Measurements from ENCODE around the gene PPFIA1. TPM values are rescaled to one million over a fixed set of nuclear protein-coding genes. Genes with fewer than 3 reads are reported as not detected.
A peak's percentile ranks its signal among the peaks of the same experiment; 100 is the strongest.

The PPFIA1 gene
- total RNA-seq, 6 experiments from 2014 or later = 21.1 to 27.0 (median 22.7) TPM

GRCh38 chr11:70281156-70281609, 10.7 kb downstream of the PPFIA1 start:
- H3K27ac ChIP-seq = no peak overlapping the region

GRCh38 chr11:70282012-70282411, 11.5 kb downstream of the PPFIA1 start:
- no peak overlapping the region for H3K4me3 ChIP-seq
- H3K4me1 ChIP-seq = no peaks in the 10 kb centered on the region
- no peaks in the 10 kb centered on the region for H3K9me3 ChIP-seq
- DNase-seq = no peak
- ATAC-seq = no peak
- intact Hi-C loops (cut with DNase I) = no loop called here
- no peaks in the 10 kb centered on the region for H3K27me3 ChIP-seq
- no peak overlapping the region for H3K27ac ChIP-seq
- H3K36me3 ChIP-seq = peaks cover 2 to 26% (median 6%) of the 10 kb centered on the region in 4 donors
- TF ChIP-seq POLR2A (IDR thresholded peaks at IDR 0.05) (no peak), CTCF (IDR thresholded peaks at IDR 0.05) (no peak)
- 100% methylated on average over 1 of the region's 4 CpGs for WGBS (ENCODE audit: insufficient coverage, low coverage, low lambda C conversion rate, missing lambda C conversion rate)

More at GRCh38 chr11:70281156-70281609, 10.7 kb downstream of the PPFIA1 start:
- TF ChIP-seq POLR2A (IDR thresholded peaks at IDR 0.05) (no peak), CTCF (IDR thresholded peaks at IDR 0.05) (no peak)
- DNase-seq = no peak
- Histone ChIP-seq H3K4me1 (no peaks in the 10 kb centered on the region), H3K4me3 (no peak overlapping the region), H3K27me3 (no peaks in the 10 kb centered on the region), H3K36me3 (peaks cover 2 to 24% (median 6%) of the 10 kb centered on the region in 4 donors), H3K9me3 (no peaks in the 10 kb centered on the region)
- peak in 2 of 4 donors; percentile 19 to 35 for ATAC-seq
- intact Hi-C loops (cut with DNase I) = no loop called here
- WGBS (ENCODE audit: insufficient coverage, low coverage, low lambda C conversion rate, missing lambda C conversion rate) = 68% methylated on average over 6 of the region's 7 CpGs

- Histone ChIP-seq H3K4me3 (no peak overlapping the region), H3K4me1 (no peaks in the 10 kb centered on the region), H3K9me3 (no peaks in the 10 kb centered on the region), H3K36me3 (peaks cover 0 to 22% (median 2%) of the 10 kb centered on the region in 4 donors), H3K27me3 (no peaks in the 10 kb centered on the region), H3K27ac (no peak overlapping the region)
- WGBS (ENCODE audit: insufficient coverage, low coverage, low lambda C conversion rate, missing lambda C conversion rate) = 76% methylated on average over 5 of the region's 6 CpGs
- DNase-seq (no peak), ATAC-seq (no peak)
- TF ChIP-seq POLR2A (IDR thresholded peaks at IDR 0.05) (no peak), CTCF (IDR thresholded peaks at IDR 0.05) (no peak)
- intact Hi-C loops (cut with DNase I) = no loop called here
Measured at GRCh38 chr11:70288721-70289120, 18.2 kb downstream of the PPFIA1 start.

- Histone ChIP-seq H3K9me3 (no peaks in the 10 kb centered on the region), H3K36me3 (peaks cover 0 to 17% (median 2%) of the 10 kb centered on the region in 4 donors), H3K27ac (no peak overlapping the region), H3K4me1 (peaks cover 0 to 5% (median 0%) of the 10 kb centered on the region in 4 donors), H3K4me3 (no peak overlapping the region), H3K27me3 (no peaks in the 10 kb centered on the region)
- DNase-seq (no peak), ATAC-seq (no peak)
- WGBS (ENCODE audit: insufficient coverage, low coverage, low lambda C conversion rate, missing lambda C conversion rate) = 99% methylated on average over 4 of the region's 4 CpGs
- intact Hi-C loops (cut with DNase I) = no loop called here
- TF ChIP-seq CTCF (IDR thresholded peaks at IDR 0.05) = no peak
- TF ChIP-seq POLR2A (IDR thresholded peaks at IDR 0.05) = no peak
Measured at GRCh38 chr11:70289582-70289981, 19.1 kb downstream of the PPFIA1 start.

Data from right lobe of liver (tissue), 6 donors.